Nephron progenitor cell (in vitro differentiated cells): ENCODE data around the gene TCIRG1.
A peak's percentile ranks its signal among the peaks of the same experiment; 100 is the strongest.

Experiments
- DNase-seq: peaks from one replicate; pipeline ENCODE4 v3.0.0; 2021
- H3K27ac Mint-ChIP-seq: 2 replicates; pipeline ENCODE4 v1.8.0; 2021; ENCODE audit warnings: mild to moderate bottlenecking, moderate library complexity, mixed read lengths
- H3K27me3 Mint-ChIP-seq: 2 replicates; pipeline ENCODE4 v1.8.0; 2021; ENCODE audit warnings: mild to moderate bottlenecking, low read depth, mixed read lengths; ENCODE audit not compliant: poor library complexity
- H3K36me3 Mint-ChIP-seq: 2 replicates; pipeline ENCODE4 v1.8.0; 2021; ENCODE audit warnings: low read depth, mixed read lengths
- H3K4me1 Mint-ChIP-seq: 2 replicates; pipeline ENCODE4 v1.8.0; 2021; ENCODE audit warnings: mixed read lengths
- H3K4me3 Mint-ChIP-seq: 2 replicates; pipeline ENCODE4 v1.8.0; 2021; ENCODE audit warnings: mild to moderate bottlenecking, moderate library complexity, mixed read lengths
- H3K9me3 Mint-ChIP-seq: 2 replicates; pipeline ENCODE4 v1.8.0; 2021; ENCODE audit warnings: mild to moderate bottlenecking, moderate library complexity, mixed read lengths
- CTCF ChIP-seq: fragments of 200-600 bp; sonication (generic); IDR thresholded peaks from 2 replicates; pipeline ENCODE4 v1.5.0; 2021; ENCODE audit warnings: antibody characterized with exemption

The TCIRG1 gene

GRCh38 chr11:67996622-67997474 lies 42.0 kb upstream of the TCIRG1 start:
- Mint-ChIP-seq H3K27ac (no peak overlapping the region), H3K27me3 (peaks cover 57% of the 10 kb centered on the region), H3K4me3 (peak overlapping the region; percentile 69), H3K4me1 (peaks cover 10% of the 10 kb centered on the region), H3K9me3 (no peaks in the 10 kb centered on the region), H3K36me3 (no peaks in the 10 kb centered on the region)
- DNase-seq: peak; percentile 80
- TF ChIP-seq CTCF: no peak

- peaks cover 57% of the 10 kb centered on the region for H3K27me3 Mint-ChIP-seq
- H3K27ac Mint-ChIP-seq: no peak overlapping the region
- no peak for DNase-seq
- no peak for TF ChIP-seq CTCF
- H3K4me1 Mint-ChIP-seq: peaks cover 15% of the 10 kb centered on the region
- H3K36me3 Mint-ChIP-seq: no peaks in the 10 kb centered on the region
- no peak overlapping the region for H3K4me3 Mint-ChIP-seq
- H3K9me3 Mint-ChIP-seq: no peaks in the 10 kb centered on the region
Observed at GRCh38 chr11:67997475-67997921, 41.3 kb upstream of the TCIRG1 start.

GRCh38 chr11:67998150-67999045 lies 40.4 kb upstream of the TCIRG1 start:
- DNase-seq: no peak

GRCh38 chr11:67999201-67999629 lies 39.6 kb upstream of the TCIRG1 start:
- Mint-ChIP-seq H3K36me3 (no peaks in the 10 kb centered on the region), H3K27me3 (peaks cover 53% of the 10 kb centered on the region), H3K4me3 (no peak overlapping the region), H3K4me1 (peaks cover 19% of the 10 kb centered on the region), H3K27ac (no peak overlapping the region), H3K9me3 (no peaks in the 10 kb centered on the region)
- no peak for TF ChIP-seq CTCF
- DNase-seq: no peak

More at GRCh38 chr11:67998150-67999045, 40.4 kb upstream of the TCIRG1 start:
- Mint-ChIP-seq H3K27me3 (peaks cover 57% of the 10 kb centered on the region), H3K27ac (no peak overlapping the region), H3K36me3 (no peaks in the 10 kb centered on the region), H3K4me1 (peaks cover 19% of the 10 kb centered on the region), H3K4me3 (no peak overlapping the region), H3K9me3 (no peaks in the 10 kb centered on the region)
- TF ChIP-seq CTCF: no peak

- Mint-ChIP-seq H3K4me3 (no peak overlapping the region), H3K27ac (no peak overlapping the region), H3K27me3 (peaks cover 53% of the 10 kb centered on the region), H3K9me3 (no peaks in the 10 kb centered on the region), H3K36me3 (no peaks in the 10 kb centered on the region), H3K4me1 (peaks cover 21% of the 10 kb centered on the region)
- no peak for DNase-seq
- no peak for TF ChIP-seq CTCF
Observed at GRCh38 chr11:67999704-68000103, 39.1 kb upstream of the TCIRG1 start.
